OCI-LY1 (cell line): ENCODE results near the gene FNIP2.

ENCODE experiments used
- H2AFZ ChIP-seq: fragments of 200-600 bp; sonication (generic), shearing (Covaris generic); 2 replicates; pipeline ENCODE4 v1.6.0; 2014; ENCODE audit warnings: antibody characterized with exemption, mild to moderate bottlenecking, low read length
- H3F3A ChIP-seq: fragments of 200-600 bp; sonication (generic), shearing (Covaris generic); 2 replicates; pipeline ENCODE4 v1.6.0; 2014; ENCODE audit warnings: mild to moderate bottlenecking, antibody characterized with exemption, low read length, moderate library complexity; ENCODE audit not compliant: insufficient read depth
- H3K27ac ChIP-seq: fragments of 200-600 bp; sonication (generic); 2 replicates; pipeline ENCODE4 v1.5.1; 2014; ENCODE audit warnings: low read length, mixed run types, mild to moderate bottlenecking, low read depth; ENCODE audit not compliant: poor library complexity, severe bottlenecking
- H3K27me3 ChIP-seq: fragments of 200-600 bp; sonication (generic); 2 replicates; pipeline ENCODE4 v1.6.0; 2014; ENCODE audit warnings: antibody characterized with exemption, mild to moderate bottlenecking, low read length, moderate library complexity; ENCODE audit not compliant: insufficient read depth
- H3K36me3 ChIP-seq: fragments of 200-600 bp; sonication (generic); 2 replicates; pipeline ENCODE4 v1.6.1; 2014; ENCODE audit warnings: mild to moderate bottlenecking, antibody characterized with exemption, low read length, moderate library complexity, mixed read lengths; ENCODE audit not compliant: insufficient read depth
- H3K4me1 ChIP-seq: fragments of 200-600 bp; sonication (generic); 2 replicates; pipeline ENCODE4 v1.5.1; 2014; ENCODE audit warnings: mild to moderate bottlenecking, low read length, moderate library complexity; ENCODE audit not compliant: insufficient read depth, severe bottlenecking
- H3K4me2 ChIP-seq: fragments of 200-600 bp; sonication (generic), shearing (Covaris generic); 2 replicates; pipeline ENCODE4 v1.6.1; 2014; ENCODE audit warnings: low read length
- H3K4me3 ChIP-seq: fragments of 200-600 bp; sonication (generic); 2 replicates; pipeline ENCODE4 v1.5.1; 2014; ENCODE audit warnings: low read length, low read depth, mild to moderate bottlenecking, mixed read lengths; ENCODE audit not compliant: poor library complexity, severe bottlenecking
- H3K79me2 ChIP-seq: fragments of 200-600 bp; shearing (Covaris generic); 2 replicates; pipeline ENCODE4 v1.6.1; 2016; ENCODE audit warnings: mixed run types, low read length, mixed read lengths; ENCODE audit not compliant: insufficient read depth
- H3K9ac ChIP-seq: fragments of 200-600 bp; sonication (generic), shearing (Covaris generic); 2 replicates; pipeline ENCODE4 v1.6.1; 2014; ENCODE audit warnings: mild to moderate bottlenecking, low read length, mixed read lengths
- H3K9me2 ChIP-seq: fragments of 200-600 bp; sonication (generic), shearing (Covaris generic); 2 replicates; pipeline ENCODE4 v1.6.1; 2014; ENCODE audit warnings: low read depth, mild to moderate bottlenecking, low read length, mixed read lengths
- H3K9me3 ChIP-seq: fragments of 200-600 bp; shearing (Covaris generic); 2 replicates; pipeline ENCODE4 v1.6.1; 2014; ENCODE audit warnings: low read length, mixed read lengths
- H4K20me1 ChIP-seq: fragments of 200-600 bp; sonication (generic), shearing (Covaris generic); 2 replicates; pipeline ENCODE4 v1.6.0; 2016; ENCODE audit warnings: mild to moderate bottlenecking, low read length; ENCODE audit not compliant: insufficient read depth
- EZH2 ChIP-seq: fragments of 200-600 bp; sonication (generic), shearing (Covaris generic); IDR thresholded peaks from 2 replicates; pipeline ENCODE4 v1.8.0; 2017; ENCODE audit warnings: borderline replicate concordance, mixed run types, mild to moderate bottlenecking, antibody characterized with exemption, low read length, moderate library complexity, mixed read lengths
- TF ChIP-seq, protein P1 (sequence below): fragments of 200-600 bp; sonication (generic), shearing (Covaris generic); IDR thresholded peaks from 2 replicates; pipeline ENCODE4 v1.5.1; 2017; ENCODE audit warnings: mild to moderate bottlenecking, antibody characterized with exemption, low read length, moderate library complexity, mixed read lengths

FNIP2 gene

DNA sequence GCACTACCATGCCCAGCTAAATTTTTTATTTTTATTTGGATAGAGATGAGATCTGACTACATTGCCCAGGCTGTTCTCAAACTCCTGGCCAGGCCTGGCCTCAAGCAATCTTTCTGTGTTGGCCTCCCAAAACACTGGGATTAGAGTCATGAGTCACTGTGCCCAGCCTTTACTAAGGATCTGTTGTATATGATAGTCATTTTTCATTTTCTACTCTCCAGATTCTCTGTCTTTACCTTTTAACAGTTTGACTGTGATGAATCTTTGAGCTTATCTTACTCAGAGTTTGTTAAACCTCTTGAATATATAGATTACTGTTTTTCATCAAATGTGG lies 161.8 kb downstream of the FNIP2 start:
- Histone ChIP-seq H3K36me3 (no peaks in the 10 kb centered on the region), H3K9me2 (no peaks in the 10 kb centered on the region), H3K9ac (no peak overlapping the region), H3K4me2 (no peak overlapping the region), H3K79me2 (no peaks in the 10 kb centered on the region), H3K9me3 (no peaks in the 10 kb centered on the region), H3F3A (no peaks in the 10 kb centered on the region), H4K20me1 (no peaks in the 10 kb centered on the region), H3K27ac (no peak overlapping the region), H3K4me3 (no peak overlapping the region), H3K4me1 (no peaks in the 10 kb centered on the region), H2AFZ (no peak overlapping the region), H3K27me3 (no peaks in the 10 kb centered on the region)
- TF ChIP-seq EZH2, result no peak
- TF ChIP-seq, protein P1, sequence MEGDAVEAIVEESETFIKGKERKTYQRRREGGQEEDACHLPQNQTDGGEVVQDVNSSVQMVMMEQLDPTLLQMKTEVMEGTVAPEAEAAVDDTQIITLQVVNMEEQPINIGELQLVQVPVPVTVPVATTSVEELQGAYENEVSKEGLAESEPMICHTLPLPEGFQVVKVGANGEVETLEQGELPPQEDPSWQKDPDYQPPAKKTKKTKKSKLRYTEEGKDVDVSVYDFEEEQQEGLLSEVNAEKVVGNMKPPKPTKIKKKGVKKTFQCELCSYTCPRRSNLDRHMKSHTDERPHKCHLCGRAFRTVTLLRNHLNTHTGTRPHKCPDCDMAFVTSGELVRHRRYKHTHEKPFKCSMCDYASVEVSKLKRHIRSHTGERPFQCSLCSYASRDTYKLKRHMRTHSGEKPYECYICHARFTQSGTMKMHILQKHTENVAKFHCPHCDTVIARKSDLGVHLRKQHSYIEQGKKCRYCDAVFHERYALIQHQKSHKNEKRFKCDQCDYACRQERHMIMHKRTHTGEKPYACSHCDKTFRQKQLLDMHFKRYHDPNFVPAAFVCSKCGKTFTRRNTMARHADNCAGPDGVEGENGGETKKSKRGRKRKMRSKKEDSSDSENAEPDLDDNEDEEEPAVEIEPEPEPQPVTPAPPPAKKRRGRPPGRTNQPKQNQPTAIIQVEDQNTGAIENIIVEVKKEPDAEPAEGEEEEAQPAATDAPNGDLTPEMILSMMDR, result no peak

DNA sequence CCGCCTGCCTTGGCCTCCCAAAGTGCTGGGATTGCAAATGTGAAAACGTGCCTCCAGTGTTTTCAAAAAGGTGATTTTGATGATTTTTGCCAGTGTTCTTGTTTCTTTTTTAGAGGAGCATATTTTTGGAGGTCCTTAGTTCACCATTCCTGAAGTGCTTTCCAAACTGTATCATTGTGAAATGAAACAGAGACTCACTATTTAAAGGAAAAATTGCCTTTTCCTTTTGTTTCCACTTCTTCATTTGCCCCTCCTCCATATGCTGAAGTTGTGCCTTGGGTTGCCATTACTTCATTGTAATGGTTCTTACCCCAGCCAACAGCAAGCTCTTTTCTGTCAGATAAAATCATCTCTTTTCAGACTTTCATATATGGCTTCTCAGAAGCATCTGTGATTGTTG lies 164.4 kb downstream of the FNIP2 start:
- no peak overlapping the region for H3K27ac ChIP-seq
- H2AFZ ChIP-seq, result no peak overlapping the region
- no peaks in the 10 kb centered on the region for H3K9me3 ChIP-seq
- no peaks in the 10 kb centered on the region for H3K4me1 ChIP-seq
- H3K4me2 ChIP-seq, result no peak overlapping the region
- no peaks in the 10 kb centered on the region for H3K36me3 ChIP-seq
- no peaks in the 10 kb centered on the region for H4K20me1 ChIP-seq
- no peak overlapping the region for H3K9ac ChIP-seq
- H3K27me3 ChIP-seq, result peaks cover 4% of the 10 kb centered on the region; the same call in 1 of the 2 replicates
- H3K4me3 ChIP-seq, result no peak overlapping the region
- no peaks in the 10 kb centered on the region for H3F3A ChIP-seq
- H3K9me2 ChIP-seq, result no peaks in the 10 kb centered on the region
- no peaks in the 10 kb centered on the region for H3K79me2 ChIP-seq
- TF ChIP-seq, protein P1, result no peak
- no peak for TF ChIP-seq EZH2

DNA sequence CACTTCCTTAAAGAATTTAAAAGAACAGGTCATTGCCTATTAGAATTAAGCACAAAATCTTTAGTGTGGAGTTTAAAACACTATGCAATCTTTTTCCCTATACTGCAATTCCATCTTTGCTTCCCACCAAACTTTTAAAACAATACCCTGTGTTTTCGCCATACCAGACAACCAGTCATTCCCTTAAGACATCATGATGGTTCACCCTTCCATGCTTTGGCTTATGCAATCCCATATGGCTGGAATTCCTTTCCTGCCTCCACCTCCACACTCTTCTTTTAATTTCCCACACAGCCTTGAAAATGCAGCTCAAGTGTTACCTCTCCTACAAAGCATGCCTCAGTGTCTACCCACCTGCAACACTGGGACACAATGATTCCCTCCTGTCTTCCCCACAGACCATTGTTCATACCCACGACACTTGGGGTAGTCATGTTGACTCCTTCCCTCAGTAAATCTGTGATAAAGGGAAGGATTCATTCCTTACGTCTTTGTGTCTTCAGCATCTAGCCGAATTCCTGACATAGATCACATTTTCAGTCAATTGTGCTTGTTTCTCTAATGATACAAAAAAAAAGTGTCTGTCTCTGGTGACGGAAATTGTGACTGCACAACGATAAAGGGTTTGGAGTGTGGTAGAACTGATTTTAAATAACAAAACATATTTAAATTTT lies 166.3 kb downstream of the FNIP2 start:
- H3K4me3 ChIP-seq, result no peak overlapping the region
- no peaks in the 10 kb centered on the region for H4K20me1 ChIP-seq
- H3K9me2 ChIP-seq, result no peaks in the 10 kb centered on the region
- TF ChIP-seq EZH2, result no peak
- TF ChIP-seq, protein P1, result no peak
- H3K36me3 ChIP-seq, result no peaks in the 10 kb centered on the region
- no peak overlapping the region for H3K27ac ChIP-seq
- H2AFZ ChIP-seq, result no peak overlapping the region
- no peaks in the 10 kb centered on the region for H3K79me2 ChIP-seq
- H3K9ac ChIP-seq, result no peak overlapping the region
- H3K4me2 ChIP-seq, result no peak overlapping the region
- H3K27me3 ChIP-seq, result peaks cover 4% of the 10 kb centered on the region; the same call in 1 of the 2 replicates
- H3K9me3 ChIP-seq, result no peaks in the 10 kb centered on the region
- no peaks in the 10 kb centered on the region for H3K4me1 ChIP-seq
- no peaks in the 10 kb centered on the region for H3F3A ChIP-seq
